Tongue (tissue), 2 donors: ENCODE results near the gene GPR4. TPM values are rescaled to one million over a fixed set of nuclear protein-coding genes. Genes with fewer than 3 reads are reported as not detected.
A peak's percentile ranks its signal among the peaks of the same experiment; 100 is the strongest.
"Not testable (repeated sequence)": the region's sequence is repeated elsewhere in the genome, so short reads cannot be mapped to it uniquely, and the experiment has no call there.

Experiments used
- DNase-seq: peaks from one replicate; pipeline ENCODE4 v3.0.0-alpha.2; 2015
- total RNA-seq: library from RNA; depleted of rRNA; stranded (reverse); fragments of >200 nt; gene quantifications from one replicate; pipeline ENCODE4 v1.2.3, GENCODE V29; 2014

Gene GPR4
- total RNA-seq, 1 donor from 2014 or later = 0.31 TPM

DNA sequence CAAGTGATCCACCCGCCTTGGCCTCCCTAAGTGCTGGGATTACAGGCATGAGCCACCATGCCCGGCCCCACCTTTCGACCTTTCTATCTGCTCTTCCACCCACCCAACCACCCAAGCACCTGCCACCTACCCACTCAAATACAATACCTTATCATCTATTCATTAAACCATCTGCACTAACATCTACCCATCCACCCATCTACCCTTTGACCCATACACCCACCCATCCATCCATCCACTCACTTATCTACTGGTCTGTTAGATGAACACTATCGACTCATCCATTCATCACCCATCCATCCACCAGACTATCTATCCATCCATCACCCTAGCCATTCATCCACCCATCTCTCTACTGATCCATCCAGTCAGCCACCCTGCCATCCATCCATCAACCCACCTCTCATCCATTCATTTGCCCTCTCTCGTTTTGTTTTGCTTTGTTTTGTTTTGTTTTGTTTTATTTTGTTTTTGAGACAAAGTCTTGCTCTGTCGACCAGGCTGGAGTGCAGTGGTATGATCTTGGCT, 20.0 kb upstream of the GPR4 start:
- DNase-seq = no peak

DNA sequence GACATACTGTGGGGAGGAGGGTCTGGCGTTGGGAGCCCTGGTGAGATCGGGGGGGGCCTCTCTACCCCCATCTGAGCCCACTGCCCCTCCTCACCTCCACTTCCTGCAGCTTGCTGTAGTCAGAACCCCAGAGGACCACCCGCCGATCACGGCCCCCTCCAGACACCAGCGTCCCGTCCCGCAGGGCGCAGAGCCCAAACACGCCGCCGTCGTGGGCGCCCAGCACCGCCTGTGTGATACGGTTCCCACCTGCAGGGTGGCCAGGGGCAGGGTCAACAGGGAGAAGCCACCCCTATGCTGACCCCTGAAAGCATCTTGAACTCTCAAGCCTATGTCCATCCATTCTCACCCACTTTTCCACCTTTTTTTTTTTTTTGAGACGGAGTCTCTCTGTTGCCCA, 19.4 kb upstream of the GPR4 start:
- no peak for DNase-seq

- no peak for DNase-seq
Observed at GRCh38 chr19:45616704-45617017, 14.6 kb upstream of the GPR4 start.

DNA sequence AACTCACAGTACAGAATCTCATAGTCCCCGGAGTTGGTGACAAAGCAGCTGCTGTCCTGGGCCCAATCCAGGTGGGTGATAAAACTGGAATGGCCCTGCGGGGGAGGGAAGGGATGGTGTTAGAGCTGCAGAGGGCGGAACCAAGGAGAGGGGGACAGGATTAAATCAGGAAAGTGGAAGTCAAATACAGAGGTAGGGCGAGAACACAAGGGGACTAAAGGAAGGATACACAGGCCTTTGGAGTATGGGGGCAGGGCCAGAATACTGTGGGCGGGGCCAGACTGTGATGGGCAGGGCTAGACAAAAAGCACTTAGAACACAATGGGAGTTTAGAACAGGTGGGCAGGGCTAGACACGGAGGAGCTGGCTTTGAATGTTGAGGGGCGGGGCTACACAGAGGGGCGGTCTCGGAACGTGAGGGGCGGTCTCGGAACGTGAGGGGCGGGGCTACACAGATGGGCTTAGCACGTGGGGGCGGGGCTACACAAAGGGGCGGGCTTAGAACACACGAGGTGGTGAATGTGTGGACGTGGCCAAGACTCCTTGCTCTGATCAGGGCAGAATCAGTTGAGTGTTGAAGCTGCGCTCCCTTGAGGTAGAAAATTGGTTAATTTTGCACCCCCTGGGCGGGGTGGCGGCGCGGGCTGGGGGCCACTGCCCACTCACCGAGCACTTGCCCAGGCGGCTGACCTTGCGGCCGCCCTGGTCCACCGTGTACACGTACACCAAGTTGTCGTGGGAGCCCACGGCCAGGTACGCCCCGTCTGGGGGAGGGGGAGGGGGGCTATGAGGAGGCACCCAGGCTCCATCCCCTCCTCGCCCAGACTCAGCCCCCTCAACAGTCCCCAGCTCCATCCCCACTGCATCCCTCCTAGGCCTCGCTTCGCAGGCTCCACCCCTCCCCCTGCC, 14.0 kb upstream of the GPR4 start:
- peak; percentile 93 for DNase-seq

DNA sequence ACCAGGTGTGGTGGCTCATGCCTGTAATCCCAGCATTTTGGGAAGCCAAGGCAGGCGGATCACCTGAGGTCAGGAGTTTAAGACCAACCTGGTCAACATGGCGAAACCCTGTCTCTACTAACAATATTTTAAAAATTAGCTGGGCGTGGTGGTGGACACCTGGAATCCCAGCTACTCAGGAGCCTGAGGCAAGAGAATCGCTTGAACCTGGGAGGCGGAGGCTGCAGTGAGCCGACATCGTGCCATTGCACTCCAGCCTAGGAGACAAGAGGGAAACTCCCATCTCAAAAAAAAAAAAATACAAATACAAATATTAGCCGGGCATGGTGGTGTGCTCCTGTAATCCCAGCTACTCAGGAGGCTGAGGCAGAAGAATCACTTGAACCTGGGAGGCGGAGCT, 13.0 kb upstream of the GPR4 start:
- not testable (repeated sequence) for DNase-seq

GRCh38 chr19:45613926-45614725, 12.1 kb upstream of the GPR4 start:
- no peak for DNase-seq

DNA sequence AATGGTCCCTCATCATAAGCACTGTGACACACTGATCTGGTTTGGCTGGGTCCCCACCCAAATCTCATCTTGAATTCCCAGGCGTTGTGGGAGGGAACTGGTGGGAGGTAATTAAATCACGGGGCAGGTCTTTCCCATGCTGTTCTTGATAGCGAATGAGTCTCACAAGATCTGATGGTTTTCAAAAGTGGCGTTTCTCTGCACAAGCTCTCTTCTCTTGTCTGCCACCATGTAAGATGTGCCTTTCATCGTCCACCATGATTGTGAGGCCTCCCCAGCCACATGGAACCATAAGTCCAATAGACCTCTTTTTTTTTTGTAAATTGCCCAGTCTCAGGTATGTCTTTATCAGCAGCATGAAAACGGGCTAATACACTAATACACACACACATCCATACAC, 6.9 kb upstream of the GPR4 start:
- DNase-seq = no peak

GRCh38 chr19:45607071-45608029, 5.3 kb upstream of the GPR4 start:
- DNase-seq = peak; percentile 81

DNA sequence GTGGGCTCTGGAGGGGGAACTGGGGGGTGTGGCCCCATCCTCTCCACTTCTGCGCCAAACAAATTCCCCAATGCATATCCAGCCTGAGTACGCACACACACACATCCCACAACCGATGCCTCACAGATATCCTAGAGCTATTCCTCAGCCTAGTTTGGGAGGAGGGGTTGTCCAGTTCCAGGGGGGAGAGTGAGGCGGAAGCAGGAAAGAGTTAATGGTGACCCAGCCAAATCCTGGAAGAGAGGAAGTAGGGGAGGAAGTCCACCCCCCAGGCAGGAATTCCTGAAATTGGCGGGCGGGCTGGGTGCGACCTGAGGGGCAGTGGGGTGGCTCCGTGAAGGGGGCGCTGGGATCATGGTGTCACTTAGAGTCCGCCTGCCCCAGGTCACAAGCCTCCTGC, 897 bp downstream of the GPR4 start:
- no peak for DNase-seq

DNA sequence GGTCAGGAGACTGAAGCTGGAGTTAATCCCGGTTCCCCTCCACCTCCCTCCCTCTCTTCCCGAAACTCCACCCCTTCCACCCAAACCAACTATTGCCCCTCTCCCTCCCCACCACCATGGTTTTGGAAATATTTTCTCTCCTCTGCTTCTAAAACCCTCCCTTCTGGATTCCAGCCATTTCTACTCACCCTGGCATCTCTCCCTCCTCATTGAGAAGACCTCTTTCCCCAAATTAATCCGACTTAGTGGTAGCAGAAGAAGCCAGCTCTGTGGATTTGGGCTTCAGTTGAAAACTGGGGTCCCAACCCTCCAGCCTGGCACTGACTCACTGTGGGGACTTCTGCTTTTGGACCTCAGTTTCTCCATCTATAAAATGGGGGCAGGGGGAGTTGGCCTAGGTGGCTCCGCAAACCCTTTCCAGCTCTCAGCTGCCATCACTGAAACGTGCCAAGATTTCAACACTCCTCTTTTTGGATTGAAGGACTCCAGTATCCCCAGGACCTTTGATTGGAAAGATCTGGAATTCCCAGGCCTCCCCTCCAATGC, 1.6 kb downstream of the GPR4 start:
- DNase-seq = no peak

- DNase-seq = no peak
Observed at GRCh38 chr19:45599286-45599685, 2.7 kb downstream of the GPR4 start.

GRCh38 chr19:45598267-45599001, 3.6 kb downstream of the GPR4 start:
- DNase-seq = no peak

DNA sequence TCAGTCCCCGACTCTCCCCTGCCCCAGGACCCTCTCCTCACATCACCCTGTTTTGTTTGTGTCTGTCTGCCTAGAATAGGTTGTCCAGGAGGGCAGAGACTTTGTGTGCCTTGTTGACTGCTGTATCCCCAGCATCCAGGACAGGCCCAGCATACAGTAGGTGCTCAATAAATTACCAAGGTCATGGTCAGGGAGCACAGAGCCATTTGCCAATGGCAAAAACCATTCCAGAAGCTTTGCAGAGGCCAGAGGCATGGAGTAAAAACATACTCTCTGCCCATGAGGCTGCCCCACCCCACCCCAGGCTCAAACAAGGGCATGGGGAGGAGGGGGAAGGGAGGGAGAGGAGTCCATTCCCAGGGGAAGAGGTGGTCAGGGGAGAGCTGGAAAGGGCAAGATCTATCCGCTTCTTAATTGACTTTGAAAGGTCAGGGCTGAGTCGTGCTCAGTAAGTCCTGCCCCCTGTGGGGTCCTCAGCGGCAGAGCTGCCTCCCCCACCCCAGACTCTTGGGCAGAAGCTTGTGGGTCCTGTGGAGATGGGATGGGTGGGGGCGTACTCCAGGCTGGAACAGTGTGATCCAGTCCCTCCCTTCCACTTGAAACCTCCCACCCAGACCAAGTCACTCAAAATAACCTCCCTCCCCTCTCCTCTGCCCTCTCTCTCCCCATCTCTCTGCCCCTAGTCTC, 4.4 kb downstream of the GPR4 start:
- no peak for DNase-seq

DNA sequence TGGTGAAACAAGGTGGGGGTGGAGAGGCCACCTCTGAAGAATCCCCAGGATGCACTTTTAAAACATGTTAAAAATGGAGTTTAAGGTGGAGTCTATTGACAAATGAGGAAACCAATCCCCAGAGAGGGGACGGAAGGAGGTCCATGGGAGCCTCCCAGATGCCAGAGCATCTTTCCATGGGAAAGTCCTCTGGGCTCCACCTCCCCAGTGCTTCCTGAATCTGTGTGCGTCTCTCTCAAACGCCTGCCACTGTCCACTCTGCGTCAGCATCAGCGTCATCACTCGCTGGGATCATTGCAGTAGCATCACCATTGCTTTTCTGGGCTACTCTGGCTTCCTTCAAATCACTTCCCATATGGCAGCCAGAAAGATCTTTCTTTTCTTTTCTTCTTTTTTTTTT, 6.2 kb downstream of the GPR4 start:
- DNase-seq = no peak

DNA sequence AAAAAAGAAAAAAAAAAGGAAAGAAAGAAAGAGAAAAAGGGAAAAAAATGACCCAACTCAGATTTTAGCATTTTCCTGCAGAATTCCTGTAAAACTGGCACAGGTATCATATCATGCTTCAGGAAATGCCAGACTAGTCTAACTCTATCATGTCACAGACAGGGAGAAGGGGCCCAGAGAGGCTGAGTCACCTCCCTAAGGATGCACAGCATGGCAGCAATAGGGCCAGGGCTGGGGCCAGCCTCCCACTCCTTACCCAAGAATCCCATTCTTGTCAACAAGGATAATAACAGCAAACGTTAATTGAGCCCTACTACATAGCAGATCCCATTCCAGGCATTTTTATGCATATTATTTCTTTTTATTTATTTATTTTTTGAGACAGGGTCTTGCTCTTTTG, 8.5 kb downstream of the GPR4 start:
- DNase-seq = no peak

- DNase-seq = no peak
Observed at GRCh38 chr19:45592366-45592765, 9.6 kb downstream of the GPR4 start.

DNA sequence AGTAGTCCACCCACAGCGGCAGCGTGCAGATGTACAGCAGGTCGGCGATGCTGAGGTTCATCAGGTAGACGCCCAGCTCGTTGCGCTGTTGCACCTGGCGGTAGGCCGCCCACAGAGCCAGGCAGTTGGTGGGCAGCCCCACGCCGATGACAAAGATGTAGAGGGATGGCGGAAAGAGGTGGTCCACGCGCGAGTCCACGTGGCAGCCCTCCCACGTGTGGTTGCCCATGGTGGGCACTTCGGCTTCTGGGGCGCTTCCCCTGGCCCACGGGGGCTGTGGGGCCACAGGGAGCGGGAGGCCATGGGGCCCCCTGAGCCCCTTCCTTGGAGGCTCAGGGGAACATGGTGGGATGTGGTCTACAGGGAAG, 10.4 kb downstream of the GPR4 start:
- no peak for DNase-seq

DNA sequence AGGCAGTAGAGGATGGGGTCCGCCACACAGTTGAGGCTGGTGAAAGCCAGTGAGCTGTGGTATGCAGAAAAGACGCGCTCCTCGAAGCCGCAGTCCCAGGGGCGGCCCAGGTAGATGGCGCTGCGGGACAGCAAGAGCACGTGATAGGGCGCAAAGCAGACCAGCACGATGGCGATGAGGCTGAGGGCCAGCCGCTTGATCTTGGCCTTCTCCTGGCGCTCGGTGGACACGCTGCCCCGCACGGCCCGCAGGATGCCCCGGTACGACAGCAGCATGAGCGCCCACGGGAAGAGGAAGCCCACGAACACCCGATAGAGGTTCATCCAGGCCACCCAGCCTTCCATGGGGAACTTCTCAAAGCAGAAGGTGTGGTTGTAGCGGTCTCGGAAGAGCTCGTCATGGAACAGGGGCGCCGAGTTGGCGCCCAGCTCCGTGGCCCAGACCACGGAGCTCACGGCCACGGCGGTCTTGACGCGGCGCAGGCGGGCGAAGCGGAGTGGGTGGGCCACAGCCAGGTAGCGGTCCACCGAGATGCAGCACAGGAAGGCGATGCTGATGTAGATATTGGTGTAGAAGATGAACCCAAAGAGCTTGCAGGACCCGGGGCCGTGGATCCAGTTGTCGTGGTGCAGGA, 10.9 kb downstream of the GPR4 start:
- DNase-seq = peak; percentile 31

DNA sequence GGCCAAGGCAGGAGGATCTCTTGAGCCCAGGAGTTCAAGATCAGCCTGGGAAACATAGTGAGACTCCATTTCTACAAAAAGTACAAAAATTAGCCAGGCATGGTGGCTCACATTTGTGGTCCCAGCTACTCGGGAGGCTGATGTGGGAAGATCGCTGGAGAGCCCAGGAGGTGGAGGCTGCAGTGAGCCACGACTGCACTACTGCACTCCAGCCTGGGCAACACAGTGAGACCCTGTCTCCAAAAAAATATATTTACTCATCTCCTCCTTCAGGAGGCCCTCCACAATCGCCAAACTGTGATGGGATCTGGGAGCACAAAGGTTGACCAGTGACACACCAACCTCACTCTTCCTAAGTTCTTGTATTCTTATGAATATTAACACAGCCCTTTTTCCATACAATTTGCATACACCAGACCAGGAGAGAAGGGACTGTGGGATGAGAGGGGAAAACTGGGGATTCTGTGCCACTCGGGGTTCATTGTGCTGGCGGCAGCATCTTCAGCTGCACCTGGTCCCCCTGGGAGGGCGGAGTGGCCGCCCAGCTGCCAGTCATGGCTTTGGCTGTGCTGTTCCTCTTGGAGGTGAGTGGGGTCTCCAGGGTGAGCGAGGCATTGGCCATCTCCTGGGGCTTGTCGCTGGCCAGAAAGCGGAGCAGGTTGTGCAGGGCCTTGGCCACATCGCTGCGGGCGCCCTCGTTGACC, 11.6 kb downstream of the GPR4 start:
- no peak for DNase-seq
